Endodermal cell (in vitro differentiated cells): ENCODE results near the gene PEX19. TPM values are rescaled to one million over a fixed set of nuclear protein-coding genes. Genes with fewer than 3 reads are reported as not detected.

ENCODE experiments used
- DNase-seq: peaks from one replicate; pipeline ENCODE4 v3.0.0-alpha.2; 2017
- H3K27ac ChIP-seq: 2 replicates; pipeline ENCODE4 v1.5.1; 2013; ENCODE audit warnings: mild to moderate bottlenecking, low read depth, low read length, moderate library complexity
- H3K27me3 ChIP-seq: 2 replicates; pipeline ENCODE4 v1.6.1; 2013; ENCODE audit warnings: mild to moderate bottlenecking, low read length, moderate library complexity; ENCODE audit not compliant: insufficient read depth, control insufficient read depth, poor library complexity, severe bottlenecking
- H3K36me3 ChIP-seq: 2 replicates; pipeline ENCODE4 v1.7.0; 2013; ENCODE audit warnings: mild to moderate bottlenecking, low read length, moderate library complexity; ENCODE audit not compliant: control insufficient read depth, insufficient read depth
- H3K4me1 ChIP-seq: one replicate; pipeline ENCODE4 v1.7.0; 2013; ENCODE audit warnings: low read length; ENCODE audit not compliant: control insufficient read depth, insufficient read depth
- H3K4me3 ChIP-seq: 2 replicates; pipeline ENCODE4 v1.5.1; 2013; ENCODE audit warnings: mild to moderate bottlenecking, low read length, moderate library complexity
- H3K9ac ChIP-seq: 2 replicates; pipeline ENCODE4 v1.6.1; 2013; ENCODE audit warnings: mild to moderate bottlenecking, low read length, moderate library complexity; ENCODE audit not compliant: poor library complexity, severe bottlenecking; ENCODE audit errors: extremely low read depth
- H3K9me3 ChIP-seq: 2 replicates; pipeline ENCODE4 v1.6.1; 2013; ENCODE audit warnings: mild to moderate bottlenecking, low read length, moderate library complexity; ENCODE audit not compliant: control insufficient read depth
- H3K27ac Mint-ChIP-seq: 2 replicates; pipeline ENCODE4 v1.8.0; 2020; ENCODE audit warnings: mixed read lengths
- H3K27me3 Mint-ChIP-seq: 2 replicates; pipeline ENCODE4 v1.8.0; 2021; ENCODE audit warnings: mild to moderate bottlenecking, mixed read lengths; ENCODE audit not compliant: insufficient read depth
- H3K36me3 Mint-ChIP-seq: 2 replicates; pipeline ENCODE4 v1.8.0; 2020; ENCODE audit warnings: low read depth, mixed read lengths
- H3K4me1 Mint-ChIP-seq: 2 replicates; pipeline ENCODE4 v1.8.0; 2020; ENCODE audit warnings: mixed read lengths
- H3K4me3 Mint-ChIP-seq: 2 replicates; pipeline ENCODE4 v1.8.0; 2020; ENCODE audit warnings: mild to moderate bottlenecking, moderate library complexity, mixed read lengths
- H3K9me3 Mint-ChIP-seq: 2 replicates; pipeline ENCODE4 v1.8.0; 2020; ENCODE audit warnings: mild to moderate bottlenecking, mixed read lengths
- WGBS, 2 experiments: methylation state at CpG; one replicate each; pipeline versions ENCODE4 v1.1.5 to v1.1.7; 2013; ENCODE audit warnings: missing lambda C conversion rate in 2 of 2, mixed read lengths in 1 of 2; ENCODE audit not compliant: insufficient coverage in 1 of 2, insufficient read length in 1 of 2; 5-methylcytosine and 5-hydroxymethylcytosine counted together
- total RNA-seq, 2 donors: library from RNA; stranded (reverse); fragmentation: NEBNext Ultra II Directional in 1 of 2; extraction: Animal tissue kit (Norgen Biotek cat#: 25700) in 1 of 2; gene quantifications; 2 replicates in 1 of 2; 3 replicates in 1 of 2; pipeline ENCODE4 v1.2.1, GENCODE V29; 2021
- TF ChIP-seq, protein P1 (sequence below): fragments of 200-600 bp; sonication (generic); conservative IDR thresholded peaks from 2 replicates; pipeline ENCODE4 v1.5.0; 2021; ENCODE audit warnings: antibody characterized with exemption, mild to moderate bottlenecking

The PEX19 gene
- total RNA-seq, 2 donors from 2014 or later, result 94.7 to 102 TPM

DNA sequence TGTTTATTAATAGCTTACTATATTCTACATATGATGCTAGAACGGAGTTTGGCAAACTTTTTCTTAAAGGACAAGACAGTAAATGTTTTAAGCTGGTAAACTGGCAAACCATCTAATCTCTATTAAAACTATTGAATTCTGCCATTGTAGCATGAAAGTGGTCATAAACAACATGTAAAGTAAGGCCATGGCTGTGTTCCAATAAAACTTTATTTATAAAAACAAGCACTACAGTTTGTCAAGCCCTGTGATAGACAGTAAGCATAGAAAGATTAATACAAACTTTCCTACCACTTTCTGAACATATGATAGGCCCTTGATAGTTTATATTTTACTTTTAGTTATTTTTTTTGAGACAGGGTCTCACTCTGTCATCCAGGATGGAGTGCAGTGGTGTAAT, 57.4 kb downstream of the PEX19 start:
- Mint-ChIP-seq H3K9me3 (no peaks in the 10 kb centered on the region), H3K27ac (no peak overlapping the region), H3K27me3 (no peaks in the 10 kb centered on the region), H3K4me1 (no peaks in the 10 kb centered on the region), H3K4me3 (no peak overlapping the region), H3K36me3 (peaks cover 71% of the 10 kb centered on the region)
- no peak for DNase-seq
- H3K4me3 ChIP-seq, result no peak overlapping the region
- TF ChIP-seq, protein P1, sequence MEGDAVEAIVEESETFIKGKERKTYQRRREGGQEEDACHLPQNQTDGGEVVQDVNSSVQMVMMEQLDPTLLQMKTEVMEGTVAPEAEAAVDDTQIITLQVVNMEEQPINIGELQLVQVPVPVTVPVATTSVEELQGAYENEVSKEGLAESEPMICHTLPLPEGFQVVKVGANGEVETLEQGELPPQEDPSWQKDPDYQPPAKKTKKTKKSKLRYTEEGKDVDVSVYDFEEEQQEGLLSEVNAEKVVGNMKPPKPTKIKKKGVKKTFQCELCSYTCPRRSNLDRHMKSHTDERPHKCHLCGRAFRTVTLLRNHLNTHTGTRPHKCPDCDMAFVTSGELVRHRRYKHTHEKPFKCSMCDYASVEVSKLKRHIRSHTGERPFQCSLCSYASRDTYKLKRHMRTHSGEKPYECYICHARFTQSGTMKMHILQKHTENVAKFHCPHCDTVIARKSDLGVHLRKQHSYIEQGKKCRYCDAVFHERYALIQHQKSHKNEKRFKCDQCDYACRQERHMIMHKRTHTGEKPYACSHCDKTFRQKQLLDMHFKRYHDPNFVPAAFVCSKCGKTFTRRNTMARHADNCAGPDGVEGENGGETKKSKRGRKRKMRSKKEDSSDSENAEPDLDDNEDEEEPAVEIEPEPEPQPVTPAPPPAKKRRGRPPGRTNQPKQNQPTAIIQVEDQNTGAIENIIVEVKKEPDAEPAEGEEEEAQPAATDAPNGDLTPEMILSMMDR, result no peak
- 100% methylated on average over 1 of the region's 1 CpG; no CpG with 5 or more reads in 1 of the 2 experiments for WGBS, 2 experiments
- no peak overlapping the region for H3K9ac ChIP-seq
- H3K27ac ChIP-seq, result no peak overlapping the region
- H3K9me3 ChIP-seq, result no peaks in the 10 kb centered on the region
- peaks cover 94% of the 10 kb centered on the region for H3K36me3 ChIP-seq
- H3K27me3 ChIP-seq, result no peaks in the 10 kb centered on the region
- H3K4me1 ChIP-seq, result no peaks in the 10 kb centered on the region

DNA sequence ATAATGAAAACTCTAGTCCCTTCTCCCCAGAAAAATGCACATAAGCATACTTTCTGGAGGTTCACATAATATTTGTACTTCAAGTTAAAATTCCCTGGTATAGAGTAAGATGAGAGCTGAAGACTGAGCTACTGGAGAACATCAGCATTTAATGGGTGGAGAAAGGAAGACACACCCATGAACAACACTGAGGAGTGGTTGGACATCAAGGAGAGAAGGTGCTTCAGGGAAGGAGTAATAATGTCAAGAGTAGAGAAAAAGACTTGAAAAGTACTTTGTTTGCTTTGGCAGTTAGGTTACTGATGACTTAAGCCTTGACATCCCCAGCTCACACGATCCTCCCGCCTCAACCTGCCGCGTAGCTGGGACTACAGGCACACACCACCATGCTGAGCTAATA, 57.9 kb downstream of the PEX19 start:
- Mint-ChIP-seq H3K27me3 (no peaks in the 10 kb centered on the region), H3K4me3 (no peak overlapping the region), H3K27ac (no peak overlapping the region), H3K36me3 (peaks cover 75% of the 10 kb centered on the region), H3K4me1 (no peaks in the 10 kb centered on the region), H3K9me3 (no peaks in the 10 kb centered on the region)
- DNase-seq, result no peak
- Histone ChIP-seq H3K27me3 (no peaks in the 10 kb centered on the region), H3K4me3 (no peak overlapping the region), H3K4me1 (no peaks in the 10 kb centered on the region), H3K9ac (no peak overlapping the region), H3K9me3 (no peaks in the 10 kb centered on the region), H3K36me3 (peaks cover 95% of the 10 kb centered on the region), H3K27ac (no peak overlapping the region)
- TF ChIP-seq, protein P1, result no peak
- 96 to 100% methylated on average over 4 of the region's 4 CpGs for WGBS, 2 experiments

Other genes starting within 250 kb of the PEX19 start
- under 1 TPM in 1 of 2 donors, not detected in 1; 0.26 TPM for gene KCNJ10, start 215.0 kb downstream of the PEX19 start, total RNA-seq
- not detected for gene KCNJ9, start 203.6 kb downstream of the PEX19 start, total RNA-seq
- gene IGSF8, start 186.5 kb downstream of the PEX19 start, total RNA-seq, result 10 to 100 TPM; 34.5 to 35.9 TPM
- 1 to 10 TPM; 3.0 to 3.2 TPM for gene ATP1A2, start 169.4 kb downstream of the PEX19 start, total RNA-seq
- under 1 TPM; 0.55 to 0.75 TPM for gene ATP1A4, start 133.5 kb downstream of the PEX19 start, total RNA-seq
- gene CASQ1, start 94.6 kb downstream of the PEX19 start, total RNA-seq, result under 1 TPM; 0.29 to 0.77 TPM
- gene PEA15, start 79.7 kb downstream of the PEX19 start, total RNA-seq, result 10 to 100 TPM; 55.9 to 56.3 TPM
- 100 to 1,000 TPM; 185 to 238 TPM for gene DCAF8, start 22.6 kb downstream of the PEX19 start, total RNA-seq
- 100 to 1,000 TPM; 159 to 174 TPM for gene COPA, start 58.1 kb upstream of the PEX19 start, total RNA-seq
- gene NCSTN, start 58.2 kb upstream of the PEX19 start, total RNA-seq, result 100 to 1,000 TPM; 103 to 107 TPM
- under 1 TPM; 0.31 to 0.57 TPM for gene NHLH1, start 81.9 kb upstream of the PEX19 start, total RNA-seq
- gene VANGL2, start 115.4 kb upstream of the PEX19 start, total RNA-seq, result 10 to 100 TPM; 62.5 to 67.5 TPM
- gene SLAMF6, start 238.1 kb upstream of the PEX19 start, total RNA-seq, result not detected